Neural cell (in vitro differentiated cells): ENCODE results near the gene SYTL3.

ENCODE experiments used
- CTCF ChIP-seq: fragments of 450-650 bp; IDR thresholded peaks from 2 replicates; pipeline ENCODE4 v1.5.1; 2014; ENCODE audit warnings: antibody characterized with exemption, mild to moderate bottlenecking, moderate library complexity; ENCODE audit not compliant: poor library complexity, severe bottlenecking
- EZH2 ChIP-seq: fragments of 200-600, 300-800 bp; shearing (Covaris generic), sonication (generic); IDR thresholded peaks from 2 replicates; pipeline ENCODE4 v1.6.1; 2014; ENCODE audit warnings: antibody characterized with exemption, low read length, borderline replicate concordance, mild to moderate bottlenecking; ENCODE audit not compliant: insufficient read depth, poor library complexity, severe bottlenecking
- POLR2AphosphoS5 ChIP-seq: IDR thresholded peaks from 2 replicates; pipeline ENCODE4 v1.6.1; 2012

GRCh38 chr6:158803733-158804143 lies 153.9 kb downstream of the SYTL3 start:
- TF ChIP-seq CTCF = no peak
- TF ChIP-seq EZH2 = no peak
- TF ChIP-seq POLR2AphosphoS5 = no peak
